ENCODE data around the gene WIPF2. TPM values are rescaled to one million over a fixed set of nuclear protein-coding genes. Genes with fewer than 3 reads are reported as not detected.
A peak's percentile ranks its signal among the peaks of the same experiment; 100 is the strongest.

The WIPF2 gene
- total RNA-seq, 4 donors from 2014 or later: 7.7 to 11.1 (median 9.5) TPM

- peak overlapping the region; percentile 63 to 99 (median 73) for H3K4me3 ChIP-seq
- peaks cover 0 to 94% (median 76%) of the 10 kb centered on the region in 4 donors for H3K4me1 ChIP-seq
- peak overlapping the region; percentile 77 to 99 (median 90) for H3K27ac ChIP-seq
- WGBS, 2 donors: 0 to 1% methylated on average over 41 to 53 of the region's 70 CpGs
- no peaks in the 10 kb centered on the region for H3K36me3 ChIP-seq
- peak; percentile 97 to 98 for DNase-seq (ENCODE audit: low spot score in 2 of 2)
- TF ChIP-seq EP300 (IDR thresholded peaks at IDR 0.05) (peak; percentile 25 to 94), CTCF (IDR thresholded peaks at IDR 0.05) (peak in 1 of 5 experiments; percentile 18), POLR2A (IDR thresholded peaks at IDR 0.05) (peak; percentile 40 to 83)
- no peaks in the 10 kb centered on the region for H3K9me3 ChIP-seq
- no peaks in the 10 kb centered on the region for H3K27me3 ChIP-seq
Observed at GRCh38 chr17:40317880-40318829, 99.1 kb downstream of the WIPF2 start.

GRCh38 chr17:40318830-40319391 is 99.8 kb downstream of the WIPF2 start:
- TF ChIP-seq POLR2A (IDR thresholded peaks at IDR 0.05): no peak
- no peak for TF ChIP-seq CTCF (IDR thresholded peaks at IDR 0.05)
- TF ChIP-seq EP300 (IDR thresholded peaks at IDR 0.05): no peak
- Histone ChIP-seq H3K9me3 (no peaks in the 10 kb centered on the region), H3K4me3 (peak overlapping the region; percentile 63 to 99 (median 73)), H3K27ac (peak overlapping the region; percentile 77 to 99 (median 90)), H3K4me1 (peaks cover 0 to 94% (median 79%) of the 10 kb centered on the region in 4 donors), H3K36me3 (no peaks in the 10 kb centered on the region), H3K27me3 (no peaks in the 10 kb centered on the region)
- no peak for DNase-seq (ENCODE audit: low spot score in 2 of 2)
- 3% methylated on average over 12 to 13 of the region's 13 CpGs for WGBS, 2 donors

GRCh38 chr17:40319651-40320540 is 100.8 kb downstream of the WIPF2 start:
- H3K27ac ChIP-seq: peak overlapping the region; percentile 51 to 99 (median 90)
- peak in 1 of 2 donors; percentile 28 for DNase-seq (ENCODE audit: low spot score in 2 of 2)
- peak overlapping the region in 3 of 4 donors; percentile 63 to 99 (median 65) for H3K4me3 ChIP-seq

More at GRCh38 chr17:40319651-40320540, 100.8 kb downstream of the WIPF2 start:
- Histone ChIP-seq H3K36me3 (no peaks in the 10 kb centered on the region), H3K4me1 (peaks cover 0 to 94% (median 85%) of the 10 kb centered on the region in 4 donors), H3K9me3 (no peaks in the 10 kb centered on the region), H3K27me3 (no peaks in the 10 kb centered on the region)
- WGBS, 2 donors: 39 to 40% methylated on average over 11 of the region's 11 CpGs
- no peak for TF ChIP-seq CTCF (IDR thresholded peaks at IDR 0.05)
- no peak for TF ChIP-seq POLR2A (IDR thresholded peaks at IDR 0.05)
- TF ChIP-seq EP300 (IDR thresholded peaks at IDR 0.05): no peak

All from tibial nerve (tissue), 4 donors.